PC-9 (cell line): ENCODE measurements around the gene NECTIN3.

ENCODE experiments used
- CTCF ChIP-seq: fragments of 200-600 bp; sonication (generic); conservative IDR thresholded peaks from 2 replicates; pipeline ENCODE4 v1.6.1; 2017; ENCODE audit warnings: mixed run types, antibody characterized with exemption, mild to moderate bottlenecking, moderate library complexity
- EZH2 ChIP-seq: fragments of 200-600 bp; sonication (generic); IDR thresholded peaks from 2 replicates; pipeline ENCODE4 v1.8.0; 2017; ENCODE audit warnings: antibody characterized with exemption, low read depth

GRCh38 chr3:111210866-111211564 is 139.4 kb downstream of the NECTIN3 start:
- TF ChIP-seq CTCF = no peak
- no peak for TF ChIP-seq EZH2
